ENCODE measurements around the gene YIPF1. TPM values are rescaled to one million over a fixed set of nuclear protein-coding genes. Genes with fewer than 3 reads are reported as not detected.

YIPF1 gene
- total RNA-seq, 1 donor from 2014 or later, result 25.6 TPM

- no peak overlapping the region for H3K4me3 Mint-ChIP-seq (ENCODE audit: unreplicated experiment)
- no peak for DNase-seq (ENCODE audit: extremely low spot score, unreplicated experiment)
These were observed 28.7 kb upstream of the YIPF1 start for GRCh38 chr1:53918343-53918742.

GRCh38 chr1:53913352-53914033, 23.9 kb upstream of the YIPF1 start:
- Mint-ChIP-seq H3K4me3 (ENCODE audit: unreplicated experiment) (no peak overlapping the region), H3K4me1 (ENCODE audit: unreplicated experiment) (no peaks in the 10 kb centered on the region), H3K36me3 (ENCODE audit: unreplicated experiment) (peaks cover 11% of the 10 kb centered on the region), H3K27me3 (ENCODE audit: unreplicated experiment) (no peaks in the 10 kb centered on the region), H3K9me3 (ENCODE audit: unreplicated experiment) (no peaks in the 10 kb centered on the region), H3K27ac (ENCODE audit: unreplicated experiment) (no peak overlapping the region)
- TF ChIP-seq CTCF (IDR thresholded peaks at IDR 0.05), result no peak
- no peak for DNase-seq (ENCODE audit: extremely low spot score, unreplicated experiment)

More at GRCh38 chr1:53918343-53918742, 28.7 kb upstream of the YIPF1 start:
- Mint-ChIP-seq H3K27ac (ENCODE audit: unreplicated experiment) (no peak overlapping the region), H3K4me1 (ENCODE audit: unreplicated experiment) (no peaks in the 10 kb centered on the region), H3K27me3 (ENCODE audit: unreplicated experiment) (no peaks in the 10 kb centered on the region), H3K9me3 (ENCODE audit: unreplicated experiment) (no peaks in the 10 kb centered on the region), H3K36me3 (ENCODE audit: unreplicated experiment) (peaks cover 26% of the 10 kb centered on the region)
- TF ChIP-seq CTCF (IDR thresholded peaks at IDR 0.05), result no peak

GRCh38 chr1:53911442-53911841, 21.8 kb upstream of the YIPF1 start:
- H3K4me1 Mint-ChIP-seq (ENCODE audit: unreplicated experiment), result no peaks in the 10 kb centered on the region
- no peaks in the 10 kb centered on the region for H3K27me3 Mint-ChIP-seq (ENCODE audit: unreplicated experiment)
- H3K4me3 Mint-ChIP-seq (ENCODE audit: unreplicated experiment), result no peak overlapping the region
- no peak for TF ChIP-seq CTCF (IDR thresholded peaks at IDR 0.05)
- H3K9me3 Mint-ChIP-seq (ENCODE audit: unreplicated experiment), result no peaks in the 10 kb centered on the region
- no peak for DNase-seq (ENCODE audit: extremely low spot score, unreplicated experiment)
- H3K27ac Mint-ChIP-seq (ENCODE audit: unreplicated experiment), result no peak overlapping the region
- peaks cover 6% of the 10 kb centered on the region for H3K36me3 Mint-ChIP-seq (ENCODE audit: unreplicated experiment)

DNA sequence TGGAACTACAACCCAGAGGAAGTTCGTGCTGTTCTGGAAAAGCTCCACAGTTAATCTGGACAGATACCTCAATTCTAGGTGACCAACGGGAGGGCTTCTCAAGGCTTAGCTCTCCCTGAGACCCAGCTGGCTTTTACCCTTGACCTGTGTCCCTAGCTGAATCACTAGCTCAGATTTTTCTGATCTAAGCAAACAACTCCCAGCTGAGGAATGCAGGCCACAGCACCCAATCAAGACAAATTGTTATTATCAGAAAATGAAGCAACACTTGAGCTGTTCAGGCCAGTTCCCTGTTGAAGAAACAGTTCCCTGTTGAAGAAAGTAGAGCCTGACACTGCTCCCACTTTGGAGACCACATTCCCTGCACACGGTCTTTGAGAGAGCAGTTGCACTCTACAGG, 20.3 kb upstream of the YIPF1 start:
- no peak for DNase-seq (ENCODE audit: extremely low spot score, unreplicated experiment)
- Mint-ChIP-seq H3K9me3 (ENCODE audit: unreplicated experiment) (no peaks in the 10 kb centered on the region), H3K36me3 (ENCODE audit: unreplicated experiment) (peaks cover 4% of the 10 kb centered on the region), H3K4me1 (ENCODE audit: unreplicated experiment) (no peaks in the 10 kb centered on the region), H3K27ac (ENCODE audit: unreplicated experiment) (no peak overlapping the region), H3K27me3 (ENCODE audit: unreplicated experiment) (no peaks in the 10 kb centered on the region), H3K4me3 (ENCODE audit: unreplicated experiment) (no peak overlapping the region)
- no peak for TF ChIP-seq CTCF (IDR thresholded peaks at IDR 0.05)

DNA sequence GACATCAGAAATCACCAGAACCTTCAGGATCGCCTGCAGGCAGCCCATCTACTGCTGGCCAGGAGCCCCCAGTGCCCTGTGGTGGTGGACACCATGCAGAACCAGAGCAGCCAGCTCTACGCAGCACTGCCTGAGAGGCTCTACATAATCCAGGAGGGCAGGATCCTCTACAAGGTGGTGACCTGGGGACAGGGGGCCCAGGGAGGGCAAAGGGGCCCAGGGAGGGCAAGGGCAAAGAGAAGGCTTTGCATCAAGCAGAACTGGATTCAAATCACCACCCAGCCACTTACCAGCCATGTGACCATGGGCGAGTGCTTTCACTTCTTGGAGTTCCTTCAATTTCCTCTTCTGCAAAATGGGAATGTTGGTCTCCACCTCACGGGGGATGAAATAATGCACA, 16.5 kb upstream of the YIPF1 start:
- no peaks in the 10 kb centered on the region for H3K9me3 Mint-ChIP-seq (ENCODE audit: unreplicated experiment)
- H3K36me3 Mint-ChIP-seq (ENCODE audit: unreplicated experiment), result no peaks in the 10 kb centered on the region
- no peak for DNase-seq (ENCODE audit: extremely low spot score, unreplicated experiment)
- TF ChIP-seq CTCF (IDR thresholded peaks at IDR 0.05), result no peak
- peaks cover 18% of the 10 kb centered on the region for H3K4me1 Mint-ChIP-seq (ENCODE audit: unreplicated experiment)
- no peak overlapping the region for H3K27ac Mint-ChIP-seq (ENCODE audit: unreplicated experiment)
- H3K4me3 Mint-ChIP-seq (ENCODE audit: unreplicated experiment), result no peak overlapping the region
- H3K27me3 Mint-ChIP-seq (ENCODE audit: unreplicated experiment), result no peaks in the 10 kb centered on the region

Measured in osteocyte (in vitro differentiated cells).